ENCODE data around the gene RAB10. TPM values are rescaled to one million over a fixed set of nuclear protein-coding genes. Genes with fewer than 3 reads are reported as not detected.

The RAB10 gene
- total and polyA plus RNA-seq, 2 donors from 2014 or later: 59.8 to 122 TPM

GRCh38 chr2:26130763-26131162 lies 96.9 kb downstream of the RAB10 start:
- no peak overlapping the region for H3K4me3 ChIP-seq (ENCODE audit: low read length in 3 of 3)
- intact Hi-C loops (cut with DNase I): no loop called here
- no peaks in the 10 kb centered on the region for H3K9me3 ChIP-seq (ENCODE audit: control insufficient read depth in 2 of 3, insufficient read depth in 1 of 3, low read length in 3 of 3)
- no peak for DNase-seq
- H3K9ac ChIP-seq (ENCODE audit: low read length in 3 of 3): no peak overlapping the region
- no peaks in the 10 kb centered on the region for H3K27me3 ChIP-seq (ENCODE audit: control insufficient read depth, insufficient read depth, low read length)
- H3K36me3 ChIP-seq (ENCODE audit: control insufficient read depth in 2 of 3, insufficient read depth in 3 of 3, low read length in 3 of 3): peaks cover under 1 to 14% (median 3%) of the 10 kb centered on the region in 3 donors
- no peak for TF ChIP-seq CTCF (IDR thresholded peaks at IDR 0.05; ENCODE audit: borderline replicate concordance, extremely low read depth, insufficient read depth)
- no peak overlapping the region for H3K27ac ChIP-seq (ENCODE audit: low read depth in 2 of 2, low read length in 2 of 2)
- no peak for FAIRE-seq
- H3K4me1 ChIP-seq (ENCODE audit: control insufficient read depth in 2 of 3, insufficient read depth in 2 of 3, low read depth in 1 of 3, low read length in 3 of 3): no peaks in the 10 kb centered on the region

GRCh38 chr2:26136451-26136850 lies 102.6 kb downstream of the RAB10 start:
- Histone ChIP-seq H3K36me3 (ENCODE audit: control insufficient read depth in 2 of 3, insufficient read depth in 3 of 3, low read length in 3 of 3) (peaks cover 0 to 5% (median 2%) of the 10 kb centered on the region in 3 donors), H3K4me1 (ENCODE audit: control insufficient read depth in 2 of 3, insufficient read depth in 2 of 3, low read depth in 1 of 3, low read length in 3 of 3) (no peaks in the 10 kb centered on the region), H3K9me3 (ENCODE audit: control insufficient read depth in 2 of 3, insufficient read depth in 1 of 3, low read length in 3 of 3) (no peaks in the 10 kb centered on the region), H3K9ac (ENCODE audit: low read length in 3 of 3) (no peak overlapping the region), H3K4me3 (ENCODE audit: low read length in 3 of 3) (no peak overlapping the region), H3K27ac (ENCODE audit: low read depth in 2 of 2, low read length in 2 of 2) (no peak overlapping the region), H3K27me3 (ENCODE audit: control insufficient read depth, insufficient read depth, low read length) (no peaks in the 10 kb centered on the region)
- TF ChIP-seq CTCF (IDR thresholded peaks at IDR 0.05; ENCODE audit: borderline replicate concordance, extremely low read depth, insufficient read depth): no peak
- no peak for DNase-seq
- FAIRE-seq: no peak
- intact Hi-C loops (cut with DNase I): no loop called here

GRCh38 chr2:26139269-26140183 lies 105.6 kb downstream of the RAB10 start:
- Histone ChIP-seq H3K36me3 (ENCODE audit: control insufficient read depth in 2 of 3, insufficient read depth in 3 of 3, low read length in 3 of 3) (peaks cover 0 to 5% (median 2%) of the 10 kb centered on the region in 3 donors), H3K27me3 (ENCODE audit: control insufficient read depth, insufficient read depth, low read length) (no peaks in the 10 kb centered on the region), H3K4me3 (ENCODE audit: low read length in 3 of 3) (no peak overlapping the region), H3K27ac (ENCODE audit: low read depth in 2 of 2, low read length in 2 of 2) (no peak overlapping the region), H3K9me3 (ENCODE audit: control insufficient read depth in 2 of 3, insufficient read depth in 1 of 3, low read length in 3 of 3) (no peaks in the 10 kb centered on the region), H3K9ac (ENCODE audit: low read length in 3 of 3) (no peak overlapping the region), H3K4me1 (ENCODE audit: control insufficient read depth in 2 of 3, insufficient read depth in 2 of 3, low read depth in 1 of 3, low read length in 3 of 3) (no peaks in the 10 kb centered on the region)
- intact Hi-C loops (cut with DNase I): loop anchor here (5.0 kb wide), 1 partner anchor 147 kb away; no protein-coding TSS in a partner anchor
- no peak for DNase-seq
- no peak for TF ChIP-seq CTCF (IDR thresholded peaks at IDR 0.05; ENCODE audit: borderline replicate concordance, extremely low read depth, insufficient read depth)
- FAIRE-seq: no peak
